GM12891 (cell line): ENCODE results near the gene B4GALT5.

Experiments used
- PAX5 ChIP-seq: IDR thresholded peaks from 2 replicates; pipeline ENCODE4 v1.6.1; 2011; ENCODE audit warnings: low read length, moderate library complexity, mild to moderate bottlenecking; ENCODE audit not compliant: insufficient read depth, severe bottlenecking
- POLR2A ChIP-seq: IDR thresholded peaks from 2 replicates; pipeline ENCODE4 v1.6.1; 2011; ENCODE audit warnings: low read depth, low read length, control low read depth
- POLR2AphosphoS5 ChIP-seq: IDR thresholded peaks from 2 replicates; pipeline ENCODE4 v1.6.1; 2011; ENCODE audit warnings: low read depth, low read length, control low read depth
- POU2F2 ChIP-seq: IDR thresholded peaks from 2 replicates; pipeline ENCODE4 v1.6.1; 2011; ENCODE audit warnings: low read depth, mild to moderate bottlenecking, control low read depth, low read length, moderate library complexity
- SPI1 ChIP-seq: IDR thresholded peaks from 2 replicates; pipeline ENCODE4 v1.6.1; 2011; ENCODE audit warnings: low read depth, low read length, control low read depth
- TAF1 ChIP-seq: IDR thresholded peaks from 2 replicates; pipeline ENCODE4 v1.6.1; 2011; ENCODE audit warnings: low read depth, low read length, control low read depth

- TF ChIP-seq PAX5 (no peak), TAF1 (no peak), POLR2A (no peak), POLR2AphosphoS5 (no peak), POU2F2 (no peak), SPI1 (no peak)
These were observed 57.4 kb downstream of the B4GALT5 start for GRCh38 chr20:49656304-49656703.
